Measurements from ENCODE around the gene CARD19. TPM values are rescaled to one million over a fixed set of nuclear protein-coding genes. Genes with fewer than 3 reads are reported as not detected.
A peak's percentile ranks its signal among the peaks of the same experiment; 100 is the strongest.

Gene CARD19
- total and polyA plus RNA-seq, 11 donors = 24.2 to 46.2 (median 30.5) TPM

- no peaks in the 10 kb centered on the region for H3K27me3 ChIP-seq
- 34 to 43% (median 38%) methylated on average over 7 to 12 of the region's 12 CpGs for WGBS, 4 donors
- peak; percentile 45 to 52 (median 49) for ATAC-seq
- peak overlapping the region; percentile 74 to 97 (median 95) for H3K27ac ChIP-seq
- intact Hi-C loops (cut with DNase I) = loop anchor here in 3 of 10 donors (5.0 to 10.0 kb wide), 2 partner anchors 35 to 322 kb away; partner anchors contain the start of genes CARD19 (in 2 of the 3), FAM120A (in 1 of the 3) and FAM120AOS (in 1 of the 3)
- H3K4me3 ChIP-seq = peak overlapping the region in 11 of 12 donors; percentile 69 to 98 (median 92)
- TF ChIP-seq CTCF (IDR thresholded peaks at IDR 0.05) (no peak), POLR2A (IDR thresholded peaks at IDR 0.05) (no peak)
- H3K9me3 ChIP-seq = no peaks in the 10 kb centered on the region
- peaks cover 0 to 17% (median 0%) of the 10 kb centered on the region in 9 donors for H3K36me3 ChIP-seq
- DNase-seq = peak; percentile 74 to 85 (median 84)
- peaks cover 4 to 81% (median 64%) of the 10 kb centered on the region in 12 donors for H3K4me1 ChIP-seq
These were observed 36.4 kb downstream of the CARD19 start for GRCh38 chr9:93132287-93132927.

- TF ChIP-seq POLR2A (IDR thresholded peaks at IDR 0.05) (no peak), CTCF (IDR thresholded peaks at IDR 0.05) (no peak)
- peaks cover 0 to 14% (median 0%) of the 10 kb centered on the region in 9 donors for H3K36me3 ChIP-seq
- ATAC-seq = peak; percentile 2 to 19 (median 14)
- peak in 1 of 5 donors; percentile 68 for DNase-seq
- H3K27ac ChIP-seq = peak overlapping the region; percentile 74 to 97 (median 95)
- H3K4me1 ChIP-seq = peaks cover 4 to 74% (median 57%) of the 10 kb centered on the region in 12 donors
- intact Hi-C loops (cut with DNase I) = loop anchor here in 3 of 10 donors (5.0 to 10.0 kb wide), 2 partner anchors 36 to 322 kb away; partner anchors contain the start of genes CARD19 (in 2 of the 3), FAM120A (in 1 of the 3) and FAM120AOS (in 1 of the 3)
- H3K27me3 ChIP-seq = no peaks in the 10 kb centered on the region
- 15 to 36% (median 31%) methylated on average over 16 to 21 of the region's 21 CpGs for WGBS, 4 donors
- no peaks in the 10 kb centered on the region for H3K9me3 ChIP-seq
- H3K4me3 ChIP-seq = peak overlapping the region; percentile 69 to 98 (median 86)
These were observed 37.1 kb downstream of the CARD19 start for GRCh38 chr9:93132946-93133680.

- intact Hi-C loops (cut with DNase I) = loop anchor here in 3 of 10 donors (5.0 to 10.0 kb wide), 2 partner anchors 36 to 321 kb away; partner anchors contain the start of genes CARD19 (in 2 of the 3), FAM120A (in 1 of the 3) and FAM120AOS (in 1 of the 3)
- Histone ChIP-seq H3K9me3 (peaks cover 0 to 5% (median 0%) of the 10 kb centered on the region in 12 donors), H3K4me1 (peaks cover 4 to 68% (median 54%) of the 10 kb centered on the region in 12 donors), H3K4me3 (peak overlapping the region; percentile 69 to 98 (median 86)), H3K27me3 (no peaks in the 10 kb centered on the region), H3K27ac (peak overlapping the region; percentile 74 to 97 (median 95)), H3K36me3 (peaks cover 0 to 8% (median 0%) of the 10 kb centered on the region in 9 donors)
- WGBS, 4 donors = 0 to 1% (median 1%) methylated on average over 1 to 34 of the region's 34 CpGs; no CpG with 5 or more reads in 1 of the 4 donors
- peak in 3 of 4 donors; percentile 57 to 77 (median 59) for ATAC-seq
- DNase-seq = peak; percentile 77 to 90 (median 85)
- TF ChIP-seq POLR2A (IDR thresholded peaks at IDR 0.05) (no peak), CTCF (IDR thresholded peaks at IDR 0.05) (no peak)
These were observed 37.6 kb downstream of the CARD19 start for GRCh38 chr9:93133681-93134014.

Data from heart left ventricle (tissue), 16 donors.